ENCODE results near the gene TMEM106C.

TMEM106C gene

GRCh38 chr12:47963340-47964040, at the start of gene TMEM106C:
Gene TMEM106C (plus strand): TSS chr12:47963596. CDS start chr12:47964237, 641 bp downstream.
- DNase-seq (ENCODE audit: low read depth), result peak; percentile 92

DNA sequence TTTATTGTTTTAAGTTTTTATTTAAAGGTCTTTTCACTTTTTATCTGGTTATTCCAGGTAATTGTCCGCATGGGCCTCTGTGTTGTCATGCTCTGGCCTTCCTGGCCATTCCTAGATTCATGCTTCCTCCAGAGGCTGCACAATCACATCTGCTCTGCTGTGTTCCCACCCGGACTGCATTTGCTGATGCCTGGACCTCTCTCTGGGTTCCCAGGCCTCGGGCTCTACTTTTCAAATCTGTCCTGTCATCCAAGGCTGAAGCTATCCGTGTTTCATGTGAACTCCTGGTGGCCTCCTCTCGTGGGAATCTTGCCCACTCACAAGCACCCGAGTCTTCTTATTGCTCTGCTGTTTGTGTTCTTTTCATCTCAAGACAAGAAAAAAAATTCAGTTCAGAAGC, 42.5 kb upstream of the TMEM106C start:
- no peak for DNase-seq (ENCODE audit: low read depth)

- DNase-seq (ENCODE audit: low read depth), result no peak
Observed at GRCh38 chr12:47921907-47922306, 41.5 kb upstream of the TMEM106C start.

- no peak for DNase-seq (ENCODE audit: low read depth)
Observed at GRCh38 chr12:47927346-47927745, 36.0 kb upstream of the TMEM106C start.

DNA sequence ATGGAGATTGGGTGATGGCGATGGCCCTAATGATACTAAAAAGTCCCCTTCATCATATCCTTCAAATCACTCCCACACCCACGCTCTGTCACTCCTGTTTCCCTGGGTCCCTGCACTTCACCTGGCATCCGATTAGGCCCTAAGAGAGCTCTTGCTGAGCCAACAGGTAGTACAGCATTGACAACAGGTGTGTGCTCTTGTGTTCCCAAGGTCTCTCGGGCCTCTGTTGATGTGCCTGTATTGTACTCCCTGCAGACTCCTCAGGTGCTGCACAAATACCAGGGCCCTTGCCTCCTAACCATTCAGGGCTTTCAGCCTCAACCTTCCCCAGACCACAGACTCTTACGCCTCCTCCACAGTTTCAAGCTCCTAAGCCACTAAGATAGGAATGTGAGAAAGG, 32.8 kb upstream of the TMEM106C start:
- no peak for DNase-seq (ENCODE audit: low read depth)

DNA sequence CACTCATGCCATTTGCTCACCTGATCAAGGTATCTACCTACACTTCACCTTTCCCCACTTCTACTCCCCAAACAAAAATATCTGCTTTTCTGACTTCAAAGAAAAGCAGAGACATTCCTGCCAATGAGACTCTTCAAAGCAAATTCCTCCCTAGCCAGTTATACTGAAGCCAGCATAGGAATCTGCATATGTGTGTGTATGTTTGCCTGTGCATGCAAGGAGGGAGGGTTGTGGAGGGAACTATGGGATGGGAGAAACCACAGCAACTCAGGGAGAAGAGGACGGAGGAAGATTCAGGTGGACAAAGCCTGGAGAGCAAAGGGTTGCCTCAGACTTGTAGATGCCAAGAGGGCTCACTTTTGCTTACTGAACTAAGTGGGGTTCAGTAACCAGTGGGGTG, 32.2 kb upstream of the TMEM106C start:
- no peak for DNase-seq (ENCODE audit: low read depth)

DNA sequence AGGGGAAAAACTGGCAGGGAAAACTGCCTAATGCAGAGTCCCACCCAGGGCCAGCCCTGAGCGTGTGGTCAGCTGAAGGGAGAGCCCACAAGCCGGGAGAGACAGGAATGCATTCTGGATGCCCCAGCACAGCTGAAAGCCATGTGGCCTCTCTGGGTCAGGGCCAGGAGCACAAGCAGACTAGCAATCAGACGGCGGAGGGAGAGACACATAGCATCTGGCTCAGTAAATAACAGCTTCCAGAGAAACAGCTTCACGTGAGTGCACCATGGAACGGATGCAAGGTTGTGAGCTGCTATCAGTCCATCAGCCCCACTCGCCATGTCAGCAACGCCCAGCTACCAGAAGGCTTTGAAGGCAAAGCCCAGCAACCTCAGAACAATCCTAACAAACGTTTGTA, 28.2 kb upstream of the TMEM106C start:
- no peak for DNase-seq (ENCODE audit: low read depth)

DNA sequence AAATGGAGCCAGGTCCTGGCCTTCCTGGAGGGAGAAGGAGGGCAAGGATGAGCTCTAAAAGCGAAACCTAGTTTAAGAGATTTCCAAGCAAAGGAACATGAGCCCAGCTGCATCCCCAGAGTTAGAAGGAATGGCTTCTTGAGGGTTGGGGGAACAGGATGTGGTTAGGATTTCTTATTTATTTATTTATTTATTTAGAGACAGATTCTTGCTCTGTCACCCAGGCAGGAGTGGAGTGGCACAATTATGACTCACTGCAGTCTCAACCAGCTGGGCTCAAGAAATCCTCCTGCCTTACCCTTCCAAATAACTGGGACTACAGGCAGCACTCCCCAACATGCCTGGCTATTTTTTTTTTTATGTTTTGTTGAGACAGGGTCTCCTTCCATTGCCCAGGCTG, 25.3 kb upstream of the TMEM106C start:
- DNase-seq (ENCODE audit: low read depth), result no peak

DNA sequence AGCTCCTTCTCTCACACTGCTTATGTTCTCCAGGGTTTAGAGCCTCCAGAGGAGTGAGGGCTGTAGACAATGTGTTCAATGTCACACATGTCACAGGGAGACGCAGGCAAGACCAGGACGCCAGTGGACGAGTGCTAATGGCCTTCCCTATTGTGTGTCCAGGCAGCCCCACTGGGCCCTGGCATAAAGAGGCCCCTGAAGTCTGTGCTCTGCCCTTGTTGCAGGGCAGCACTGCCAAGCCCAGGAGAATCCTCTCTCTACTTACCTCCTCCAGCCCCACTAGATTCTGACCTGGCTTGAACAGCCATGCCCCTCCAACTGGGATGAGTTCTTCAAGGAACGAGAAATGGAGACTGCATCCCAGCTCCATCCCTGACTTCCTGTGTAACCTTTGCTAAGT, 24.8 kb upstream of the TMEM106C start:
- no peak for DNase-seq (ENCODE audit: low read depth)

DNA sequence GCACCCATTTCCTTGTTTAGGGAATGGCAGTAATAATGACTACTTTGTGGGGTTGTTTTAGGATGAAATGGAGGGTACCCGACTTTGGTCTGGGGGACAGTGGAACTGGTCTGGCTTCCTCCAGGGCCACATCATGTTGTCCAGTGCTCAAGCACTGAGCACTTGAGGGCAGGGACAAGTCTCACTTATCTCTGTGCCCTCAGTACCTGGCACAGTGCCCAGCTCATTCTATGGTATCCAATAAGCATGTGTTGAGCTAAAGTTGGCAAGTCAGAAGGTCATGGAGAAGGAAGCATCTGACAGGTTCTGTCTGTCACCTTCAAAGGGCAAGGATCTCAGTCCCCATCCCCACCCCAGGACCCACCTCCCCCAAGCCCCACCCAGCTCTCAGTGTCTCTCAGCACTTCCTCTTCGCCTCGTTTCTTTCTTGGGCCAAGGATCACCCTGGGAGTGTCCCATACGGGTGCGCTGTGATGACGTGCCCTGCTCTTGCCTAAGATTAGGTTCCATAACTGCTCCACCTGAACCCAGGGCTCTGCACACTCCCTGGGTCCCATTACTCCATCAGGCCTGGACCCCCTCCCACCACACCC, 24.3 kb upstream of the TMEM106C start:
- no peak for DNase-seq (ENCODE audit: low read depth)

GRCh38 chr12:47940773-47941474, 22.5 kb upstream of the TMEM106C start:
- DNase-seq (ENCODE audit: low read depth), result no peak

DNA sequence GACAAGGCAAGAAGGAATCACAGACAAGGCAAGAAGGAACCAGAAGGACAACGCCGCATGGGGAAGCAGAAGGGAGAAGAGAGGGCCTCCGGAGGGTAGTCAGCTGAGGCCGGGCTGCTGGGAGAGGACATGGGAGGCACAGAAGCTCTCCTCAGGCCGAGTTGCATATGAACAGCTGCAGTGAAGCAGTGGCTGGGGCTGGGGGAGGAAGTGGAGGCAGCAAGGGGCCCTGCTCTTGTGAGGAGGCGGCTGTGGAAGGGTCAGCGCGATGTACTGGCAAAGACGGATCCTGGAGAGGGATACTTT, 22.0 kb upstream of the TMEM106C start:
- DNase-seq (ENCODE audit: low read depth), result no peak

GRCh38 chr12:47941871-47942613, 21.4 kb upstream of the TMEM106C start:
- peak; percentile 47 for DNase-seq (ENCODE audit: low read depth)

DNA sequence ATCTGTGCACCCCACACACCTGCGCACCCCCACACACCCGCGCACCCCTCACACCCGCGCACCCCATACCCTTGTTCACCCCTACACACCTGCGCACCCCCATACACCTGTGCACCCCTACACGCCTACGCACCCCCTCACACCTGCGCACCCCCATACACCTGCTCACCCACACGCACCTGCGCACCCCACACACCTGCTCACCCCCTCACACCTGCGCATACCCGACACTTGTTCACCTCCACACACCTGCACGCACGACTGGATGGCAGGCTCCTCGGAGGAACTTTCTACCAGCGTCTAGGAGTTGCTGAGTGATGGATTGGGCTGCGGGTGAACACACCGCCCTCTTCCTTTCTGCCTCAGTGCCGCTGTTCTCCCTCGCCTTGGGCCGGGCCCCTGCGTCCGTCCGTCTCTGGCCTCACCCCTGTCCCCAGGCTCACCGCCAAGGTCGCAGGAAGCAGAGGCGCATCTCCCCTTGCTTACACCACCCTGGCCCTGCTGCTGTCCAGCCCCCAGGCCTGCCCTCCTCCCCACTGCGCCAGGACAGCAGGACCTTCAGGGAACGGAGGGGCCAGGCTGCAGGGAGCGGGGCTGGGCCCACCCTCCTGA, 20.7 kb upstream of the TMEM106C start:
- DNase-seq (ENCODE audit: low read depth), result no peak

- no peak for DNase-seq (ENCODE audit: low read depth)
Observed at GRCh38 chr12:47943623-47944340, 19.6 kb upstream of the TMEM106C start.

DNA sequence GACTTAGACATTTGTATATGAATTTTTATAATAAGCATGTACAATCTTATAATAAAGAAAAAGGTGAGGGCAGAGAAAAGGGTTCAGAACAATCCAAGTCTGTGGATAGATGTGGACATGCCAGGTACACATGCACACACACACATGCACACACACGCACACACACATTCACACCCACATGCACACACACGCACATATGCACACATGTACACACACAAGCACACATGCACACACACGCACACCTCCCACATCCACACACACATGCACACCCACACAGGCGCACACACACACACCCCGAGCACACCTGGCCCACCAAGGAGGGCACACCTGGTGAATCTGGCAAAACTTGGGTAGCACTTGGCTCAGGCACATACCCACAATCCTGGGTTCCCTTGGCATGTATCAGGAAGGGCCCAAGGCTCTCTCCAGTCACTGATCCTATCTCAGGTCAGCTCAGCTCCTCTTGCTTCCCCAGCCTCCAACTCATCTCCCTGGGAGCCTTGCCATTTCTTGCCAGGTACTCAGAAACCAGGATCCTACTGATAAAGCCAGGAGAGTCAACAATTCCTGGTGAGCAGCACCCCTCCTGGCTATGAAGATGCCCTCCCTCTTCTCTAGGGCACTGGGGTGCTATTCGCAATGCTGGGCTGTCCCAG, 18.6 kb upstream of the TMEM106C start:
- no peak for DNase-seq (ENCODE audit: low read depth)

- no peak for DNase-seq (ENCODE audit: low read depth)
Observed at GRCh38 chr12:47945341-47945728, 18.1 kb upstream of the TMEM106C start.

GRCh38 chr12:47946413-47947323, 16.7 kb upstream of the TMEM106C start:
- DNase-seq (ENCODE audit: low read depth), result no peak

DNA sequence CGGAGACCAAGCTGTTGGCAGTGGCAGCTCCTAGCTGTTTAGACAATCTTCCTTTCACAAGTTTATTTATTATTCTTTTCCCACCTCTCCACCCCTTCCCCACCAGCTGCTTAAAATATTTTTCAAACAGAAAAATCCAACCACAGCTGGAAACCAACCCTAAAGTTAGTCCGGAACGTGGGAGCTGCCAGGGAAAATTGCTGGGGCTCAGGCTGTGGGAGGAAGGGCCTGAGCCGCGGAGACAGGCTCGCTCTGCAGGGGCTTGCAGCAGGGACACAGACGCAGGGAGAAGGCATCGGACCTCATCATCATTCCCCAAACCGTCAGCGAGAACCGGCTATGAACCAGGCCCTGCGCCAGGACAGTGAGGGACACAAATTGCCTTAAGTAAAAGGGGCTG, 16.1 kb upstream of the TMEM106C start:
- no peak for DNase-seq (ENCODE audit: low read depth)

Measured in activated T-cell treated with anti-CD3 and anti-CD28 coated beads for 48 hours (primary cell).